Measurements from ENCODE around the gene GTF3C4. TPM values are rescaled to one million over a fixed set of nuclear protein-coding genes. Genes with fewer than 3 reads are reported as not detected.
A peak's percentile ranks its signal among the peaks of the same experiment; 100 is the strongest.

GTF3C4 gene
- total RNA-seq, 4 donors from 2014 or later: 5.6 to 8.3 (median 7.4) TPM

- Histone ChIP-seq H3K27me3 (no peaks in the 10 kb centered on the region), H3K4me1 (peaks cover 0 to 22% (median 10%) of the 10 kb centered on the region in 4 donors), H3K36me3 (no peaks in the 10 kb centered on the region), H3K27ac (no peak overlapping the region), H3K9me3 (no peaks in the 10 kb centered on the region), H3K4me3 (peak overlapping the region in 2 of 4 donors; percentile 90 to 93)
- no peak for TF ChIP-seq POLR2A (IDR thresholded peaks at IDR 0.05)
- no peak for TF ChIP-seq CTCF (IDR thresholded peaks at IDR 0.05)
- DNase-seq: no peak
Measured at GRCh38 chr9:132671620-132672412, 1.6 kb downstream of the GTF3C4 start.

GRCh38 chr9:132672413-132672690 is 2.1 kb downstream of the GTF3C4 start:
- Histone ChIP-seq H3K4me3 (no peak overlapping the region), H3K27ac (no peak overlapping the region), H3K27me3 (no peaks in the 10 kb centered on the region), H3K9me3 (no peaks in the 10 kb centered on the region), H3K36me3 (no peaks in the 10 kb centered on the region), H3K4me1 (peaks cover 0 to 22% (median 10%) of the 10 kb centered on the region in 4 donors)
- TF ChIP-seq CTCF (IDR thresholded peaks at IDR 0.05): no peak
- TF ChIP-seq POLR2A (IDR thresholded peaks at IDR 0.05): no peak
- no peak for DNase-seq

GRCh38 chr9:132673355-132673754 is 3.1 kb downstream of the GTF3C4 start:
- Histone ChIP-seq H3K4me3 (no peak overlapping the region), H3K36me3 (peaks cover 0 to 6% (median 0%) of the 10 kb centered on the region in 3 donors), H3K27ac (no peak overlapping the region), H3K4me1 (peaks cover 0 to 22% (median 10%) of the 10 kb centered on the region in 4 donors), H3K27me3 (no peaks in the 10 kb centered on the region), H3K9me3 (no peaks in the 10 kb centered on the region)
- TF ChIP-seq POLR2A (IDR thresholded peaks at IDR 0.05) (no peak), CTCF (IDR thresholded peaks at IDR 0.05) (peak in 1 of 6 experiments; percentile 12)
- DNase-seq: no peak

GRCh38 chr9:132674485-132674884 is 4.2 kb downstream of the GTF3C4 start:
- Histone ChIP-seq H3K27me3 (no peaks in the 10 kb centered on the region), H3K4me1 (peaks cover 0 to 22% (median 10%) of the 10 kb centered on the region in 4 donors), H3K9me3 (no peaks in the 10 kb centered on the region), H3K4me3 (no peak overlapping the region), H3K27ac (no peak overlapping the region), H3K36me3 (peaks cover 0 to 17% (median 0%) of the 10 kb centered on the region in 3 donors)
- no peak for TF ChIP-seq CTCF (IDR thresholded peaks at IDR 0.05)
- DNase-seq: no peak

- H3K4me1 ChIP-seq: peaks cover 0 to 2% (median 0%) of the 10 kb centered on the region in 4 donors
Measured at GRCh38 chr9:132677976-132678375, 7.7 kb downstream of the GTF3C4 start.

More at GRCh38 chr9:132677976-132678375, 7.7 kb downstream of the GTF3C4 start:
- Histone ChIP-seq H3K27ac (no peak overlapping the region), H3K27me3 (no peaks in the 10 kb centered on the region), H3K4me3 (no peak overlapping the region), H3K36me3 (peaks cover 0 to 31% (median 0%) of the 10 kb centered on the region in 3 donors), H3K9me3 (no peaks in the 10 kb centered on the region)
- TF ChIP-seq CTCF (IDR thresholded peaks at IDR 0.05) (no peak), POLR2A (IDR thresholded peaks at IDR 0.05) (no peak)
- no peak for DNase-seq
